Adrenal gland (tissue), 5 donors: ENCODE data around the gene BTN3A1.

Experiments
- CTCF ChIP-seq, 6 experiments: fragments of 450-650 bp in 4 of 6; fragments of 200-600 bp in 2 of 6; sonication (generic) in 1 of 6; IDR thresholded peaks; 1 replicate in 5 of 6; 2 replicates in 1 of 6; pipeline versions ENCODE4 v1.5.1 to v1.8.0; 2016 to 2021; ENCODE audit warnings: antibody characterized with exemption in 6 of 6, mild to moderate bottlenecking in 2 of 6, moderate library complexity in 1 of 6
- POLR2A ChIP-seq, 2 donors: fragments of 450-650 bp; IDR thresholded peaks; one replicate each; pipeline ENCODE4 v1.6.1; 2017; ENCODE audit warnings: antibody characterized with exemption in 2 of 2, mild to moderate bottlenecking in 2 of 2, moderate library complexity in 1 of 2
- donor health status: DM: no; HTN: no; CAD: no.

DNA sequence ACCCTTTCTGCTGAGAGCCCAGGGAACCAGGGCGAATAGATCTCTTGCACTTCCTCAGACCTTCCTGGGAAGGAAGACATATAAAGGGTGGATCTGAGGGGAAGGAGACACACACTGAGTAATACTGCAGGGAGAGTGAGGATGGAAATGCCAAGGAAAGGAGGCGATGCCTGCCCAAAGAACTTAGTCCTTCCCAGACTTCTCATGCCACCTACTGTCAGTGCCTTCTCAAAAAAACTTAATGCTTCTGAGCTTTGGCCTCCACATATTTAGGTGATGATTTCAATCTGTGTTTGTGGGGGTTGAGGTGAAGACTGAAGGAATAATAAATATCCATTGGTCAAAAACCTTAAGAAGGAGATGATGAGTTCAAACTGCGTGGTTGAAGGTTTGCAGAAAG, 9.7 kb downstream of the BTN3A1 start:
- TF ChIP-seq CTCF (IDR thresholded peaks at IDR 0.05) (no peak), POLR2A (IDR thresholded peaks at IDR 0.05) (no peak)
